K562 (cell line): Measurements from ENCODE around the gene GLI1. TPM values are rescaled to one million over a fixed set of nuclear protein-coding genes. Genes with fewer than 3 reads are reported as not detected.

ENCODE experiments used
- ATAC-seq: fragments of 200-7000 bp; cut with Tn5 transposase; 3 replicates; pipeline ENCODE4 v1.9.1; 2020; ENCODE audit warnings: moderate library complexity
- BruUV-seq: library from RNA; stranded (reverse); fragments of 400-500 nt; replicated peaks from 2 replicates; lab custom pipeline; 2021; lab: Mats Ljungman, UMichigan
- CTCF ChIA-PET: fragments of 300-600 bp; formaldehyde crosslinking; extraction: SDS; loops from one replicate; lab custom pipeline; 2021; ENCODE audit warnings: low intra/inter-chr PET ratio; lab: Yijun Ruan, JAX
- POLR2A ChIA-PET: fragments of 300-600, 350-650 bp; sonication (Branson Sonifier 250); formaldehyde crosslinking; extraction: SDS; loops from one replicate; lab custom pipeline; 2021; ENCODE audit warnings: antibody characterized with exemption, inconsistent platforms; lab: Yijun Ruan, JAX
- DNase-seq, 4 experiments: peaks; one replicate each; pipeline versions ENCODE4 v3.0.0 to v3.0.0-alpha.2; 2011 to 2018; ENCODE audit warnings: low spot score in 3 of 4, mixed read lengths in 3 of 4; ENCODE audit errors: extremely low read depth in 1 of 4
- FAIRE-seq: peaks from 2 replicates; lab custom pipeline; 2011; peaks lifted over from hg19 to GRCh38; lab: Jason Lieb, UNC
- H2AFZ ChIP-seq: 2 replicates; pipeline ENCODE4 v1.6.0; 2011; ENCODE audit warnings: low read depth, low read length, control low read depth, inconsistent platforms
- H3K27ac ChIP-seq: fragments of 200-600 bp; 3 replicates; pipeline ENCODE4 v1.8.0; 2011; ENCODE audit warnings: low read depth, mild to moderate bottlenecking, control low read depth, inconsistent platforms, low read length, moderate library complexity, mixed read lengths; ENCODE audit errors: extremely low read depth
- H3K27me3 ChIP-seq, 2 experiments: fragments of 300-600 bp in 1 of 2; 2 replicates in 1 of 2; 3 replicates in 1 of 2; pipeline versions ENCODE4 v1.6.0 to v1.8.0; 2011; ENCODE audit warnings: inconsistent platforms in 2 of 2, low read length in 2 of 2, mild to moderate bottlenecking in 1 of 2, mixed read lengths in 1 of 2, moderate library complexity in 1 of 2; ENCODE audit not compliant: control insufficient read depth in 2 of 2, insufficient read depth in 2 of 2
- H3K36me3 ChIP-seq: fragments of 300-600 bp; 3 replicates; pipeline ENCODE4 v1.8.0; 2011; ENCODE audit warnings: mild to moderate bottlenecking, low read length, inconsistent platforms; ENCODE audit not compliant: control insufficient read depth, insufficient read depth
- H3K4me1 ChIP-seq, 2 experiments: fragments of 200-600 bp in 1 of 2; replicated peaks in 1 of 2; 2 replicates in 1 of 2; 3 replicates in 1 of 2; pipeline versions ENCODE4 v1.5.1 to v1.8.0; 2011; ENCODE audit warnings: inconsistent platforms in 2 of 2, low read length in 2 of 2, mild to moderate bottlenecking in 1 of 2, mixed read lengths in 1 of 2, moderate library complexity in 1 of 2; ENCODE audit not compliant: control insufficient read depth in 2 of 2, insufficient read depth in 2 of 2
- H3K4me2 ChIP-seq: 2 replicates; pipeline ENCODE4 v1.6.1; 2011; ENCODE audit warnings: low read length, control low read depth, inconsistent platforms, mixed read lengths; ENCODE audit not compliant: insufficient read depth
- H3K4me3 ChIP-seq: fragments of 200-600 bp; sonication (generic), shearing (Covaris generic); 2 replicates; pipeline ENCODE4 v1.5.1; 2016; ENCODE audit warnings: control low read depth, inconsistent platforms
- H3K79me2 ChIP-seq: fragments of 200-600 bp; 3 replicates; pipeline ENCODE4 v1.8.0; 2011; ENCODE audit warnings: low read length, inconsistent platforms; ENCODE audit not compliant: control insufficient read depth, insufficient read depth
- H3K9ac ChIP-seq, 2 experiments: 2 replicates each; pipeline versions ENCODE4 v1.6.0 to v1.6.1; 2011; ENCODE audit warnings: low read depth in 2 of 2, low read length in 2 of 2, control low read depth in 1 of 2, inconsistent platforms in 1 of 2, mild to moderate bottlenecking in 1 of 2, mixed read lengths in 1 of 2; ENCODE audit not compliant: insufficient read depth in 1 of 2
- H3K9me1 ChIP-seq: one replicate; pipeline ENCODE4 v1.6.0; 2011; ENCODE audit warnings: inconsistent platforms, mild to moderate bottlenecking, low read length, moderate library complexity; ENCODE audit not compliant: control insufficient read depth, insufficient read depth
- H3K9me3 ChIP-seq: replicated peaks from 2 replicates; pipeline ENCODE4 v1.5.1; 2011; ENCODE audit warnings: low read depth, low read length, inconsistent platforms; ENCODE audit not compliant: control insufficient read depth, insufficient read depth
- H4K20me1 ChIP-seq: replicated peaks from 2 replicates; pipeline ENCODE4 v1.6.1; 2011; ENCODE audit warnings: low read length, inconsistent platforms, mixed read lengths; ENCODE audit not compliant: control insufficient read depth, insufficient read depth
- CBFA2T3 ChIP-seq: fragments of 450-650 bp; IDR thresholded peaks from 2 replicates; pipeline ENCODE4 v1.6.1; 2017
- CEBPG ChIP-seq, 3 experiments: fragments of 200-800 bp in 1 of 3; sonication (Bioruptor generic) in 1 of 3; sonication (generic) in 1 of 3; formaldehyde crosslinking in 1 of 3; IDR thresholded peaks in 2 of 3; conservative IDR thresholded peaks in 1 of 3; 2 replicates each; pipeline versions ENCODE4 v1.6.1 to v1.8.0; 2016 to 2022; ENCODE audit warnings: missing compliant biosample characterization in 2 of 3, missing genetic modification characterization in 2 of 3, mild to moderate bottlenecking in 1 of 3, missing genetic modification reagents in 1 of 3
- CTCFL ChIP-seq: IDR thresholded peaks from 2 replicates; pipeline ENCODE4 v1.6.1; 2011; ENCODE audit warnings: borderline replicate concordance, low read depth, mild to moderate bottlenecking, moderate library complexity, low read length; ENCODE audit not compliant: insufficient read depth, poor library complexity, severe bottlenecking
- EGR1 ChIP-seq: fragments of 450-650 bp; conservative IDR thresholded peaks from 2 replicates; pipeline ENCODE4 v1.6.1; 2017; ENCODE audit warnings: mild to moderate bottlenecking
- GTF2B ChIP-seq: IDR thresholded peaks from 2 replicates; pipeline ENCODE4 v1.6.1; 2011; ENCODE audit not compliant: insufficient read length; ENCODE audit errors: extremely low read depth
- KDM1A ChIP-seq, 2 experiments: fragments of 450-650 bp; IDR thresholded peaks; 2 replicates each; pipeline ENCODE4 v1.6.1; 2016; ENCODE audit warnings: mild to moderate bottlenecking in 2 of 2
- NR2C1 ChIP-seq, 2 experiments: fragments of 450-650 bp; IDR thresholded peaks; 2 replicates each; pipeline ENCODE4 v1.6.1; 2017; ENCODE audit warnings: mild to moderate bottlenecking in 2 of 2, antibody characterized with exemption in 1 of 2, inconsistent platforms in 1 of 2, missing compliant biosample characterization in 1 of 2, missing genetic modification characterization in 1 of 2
- RBBP5 ChIP-seq: fragments of 200-600 bp; sonication (generic); IDR thresholded peaks from 2 replicates; pipeline ENCODE4 v1.6.1; 2012; ENCODE audit warnings: borderline replicate concordance, mild to moderate bottlenecking, low read length, control low read depth, inconsistent platforms; ENCODE audit not compliant: insufficient read depth, poor library complexity, severe bottlenecking
- ZEB2 ChIP-seq: fragments of 450-650 bp; IDR thresholded peaks from 2 replicates; pipeline ENCODE4 v1.6.1; 2016
- ZFP30 ChIP-seq: fragments of 250-450 bp; sonication (Bioruptor Pico); IDR thresholded peaks from 2 replicates; pipeline ENCODE4 v1.8.0; 2022; ENCODE audit warnings: moderate library complexity, mild to moderate bottlenecking, inconsistent platforms, borderline replicate concordance
- WGBS: fragments of 100-300 bp; shearing (Covaris generic); methylation state at CpG from one replicate; pipeline ENCODE4 v1.1.6; 2016; ENCODE audit warnings: low coverage, mixed read lengths; ENCODE audit not compliant: insufficient coverage; ENCODE audit errors: missing lambda C conversion rate; 5-methylcytosine and 5-hydroxymethylcytosine counted together
- in situ Hi-C: fragments of 300-500 bp; cut with MboI; formaldehyde crosslinking; loops from 4 replicates; pipeline ENCODE4 v1.15.0; 2018; ENCODE audit warnings: inconsistent platforms, mixed read lengths
- intact Hi-C: fragments of 100-400 bp; cut with micrococcal nuclease; formaldehyde crosslinking; loops from 2 replicates; pipeline ENCODE4 v1.14.2; 2022
- polyA plus RNA-seq, 8 experiments: library from polyadenylated mRNA; depleted of rRNA in 4 of 8; stranded (reverse) in 5 of 8; unstranded in 3 of 8; fragments of >200 nt; fragmentation: Nextera tagmentation in 2 of 8; fragmentation: Illumina TruSeq in 1 of 8; extraction: Ambion mirVana in 2 of 8; extraction: Trizol in 1 of 8; gene quantifications; 2 replicates each; pipeline versions ENCODE4 v1.2.1 to v1.2.3, GENCODE V29; 2011 to 2014; ENCODE audit warnings: inconsistent platforms in 1 of 8, missing spikeins in 1 of 8
- total RNA-seq, 7 experiments: library from RNA; depleted of rRNA in 6 of 7; stranded (reverse); fragments of >200 nt in 6 of 7; fragmentation: Illumina TruSeq in 2 of 7; extraction: Trizol in 2 of 7; gene quantifications; 2 replicates each; pipeline versions ENCODE4 v1.2.1 to v1.2.3, GENCODE V29; 2011 to 2021; ENCODE audit warnings: low replicate concordance in 1 of 7
- TF ChIP-seq, protein P1 (sequence below), 2 experiments: fragments of 200-800 bp in 1 of 2; sonication (Bioruptor generic) in 1 of 2; sonication (generic) in 1 of 2; formaldehyde crosslinking in 1 of 2; IDR thresholded peaks in 1 of 2; conservative IDR thresholded peaks in 1 of 2; 2 replicates each; pipeline versions ENCODE4 v1.5.0 to v1.6.1; 2016 to 2020; ENCODE audit warnings: missing compliant biosample characterization in 1 of 2, missing genetic modification characterization in 1 of 2, missing genetic modification reagents in 1 of 2
- TF ChIP-seq, protein P2 (sequence below): conservative IDR thresholded peaks from 2 replicates; pipeline ENCODE4 v1.6.1; 2011; ENCODE audit warnings: low read depth, mild to moderate bottlenecking, low read length; ENCODE audit not compliant: control insufficient read depth
- TF ChIP-seq, protein P3 (sequence below): sonication (generic); formaldehyde crosslinking; IDR thresholded peaks from 2 replicates; pipeline ENCODE4 v1.8.1; 2023; ENCODE audit warnings: mild to moderate bottlenecking, missing genetic modification reagents

Gene GLI1
- total and polyA plus RNA-seq, 9 of the 15 experiments (the other 6 are each of a cell fraction or from before 2014, with no cell fraction given), result 0.24 to 3.7 (median 0.61) TPM

- H3K4me1 ChIP-seq, result peaks cover 32 to 53% of the 10 kb centered on the region in 2 experiments
- no peaks in the 10 kb centered on the region for H3K9me1 ChIP-seq
- H3K36me3 ChIP-seq, result no peaks in the 10 kb centered on the region
- no peak for ATAC-seq
- no peak overlapping the region for H2AFZ ChIP-seq
- FAIRE-seq, result no peak
- in situ Hi-C loops (no loop called here), intact Hi-C loops (no loop called here)
- peaks cover 18% of the 10 kb centered on the region; the same call in 2 of the 3 replicates for H3K79me2 ChIP-seq
- ChIA-PET POLR2A (interaction anchor here (0.7 to 2.3 kb wide), 4 partner anchors 9 to 175 kb away, joined by 3 to 13 read pairs (median 5); no protein-coding TSS in a partner anchor), CTCF (interaction anchor here (0.6 to 1.9 kb wide), 3 partner anchors 195 to 445 kb away, joined by 3 to 8 read pairs (median 7); no protein-coding TSS in a partner anchor)
- H3K4me3 ChIP-seq, result peak overlapping the region; percentile 62
- peak in 2 of 4 experiments; percentile 40 to 63 for DNase-seq
- peak overlapping the region; percentile 50 for H3K4me2 ChIP-seq
- no peaks in the 10 kb centered on the region for H4K20me1 ChIP-seq
- H3K27me3 ChIP-seq, result 0 out of 5 replicates have a peak, but pooled peaks cover 0 to 6% of the 10 kb centered on the region in 2 experiments
- no peak overlapping the region for H3K27ac ChIP-seq
- 6% methylated on average over 5 of the region's 6 CpGs for WGBS
- BruUV-seq, result no TSS peak
- peak overlapping the region in 1 of 2 experiments; percentile 77; a peak in 1 of 4 replicates for H3K9ac ChIP-seq
- H3K9me3 ChIP-seq, result no peaks in the 10 kb centered on the region
- no peak for TF ChIP-seq CTCFL
- TF ChIP-seq ZEB2, result 0 out of 2 replicates have a peak, but pooled peaks have one; percentile 42
- TF ChIP-seq NR2C1 (IDR thresholded peaks at IDR 0.05), result peak; percentile 39; the same call in 1 of the 2 replicates
- no peak for TF ChIP-seq NR2C1 (tag; IDR thresholded peaks at IDR 0.05)
- TF ChIP-seq, protein P1, sequence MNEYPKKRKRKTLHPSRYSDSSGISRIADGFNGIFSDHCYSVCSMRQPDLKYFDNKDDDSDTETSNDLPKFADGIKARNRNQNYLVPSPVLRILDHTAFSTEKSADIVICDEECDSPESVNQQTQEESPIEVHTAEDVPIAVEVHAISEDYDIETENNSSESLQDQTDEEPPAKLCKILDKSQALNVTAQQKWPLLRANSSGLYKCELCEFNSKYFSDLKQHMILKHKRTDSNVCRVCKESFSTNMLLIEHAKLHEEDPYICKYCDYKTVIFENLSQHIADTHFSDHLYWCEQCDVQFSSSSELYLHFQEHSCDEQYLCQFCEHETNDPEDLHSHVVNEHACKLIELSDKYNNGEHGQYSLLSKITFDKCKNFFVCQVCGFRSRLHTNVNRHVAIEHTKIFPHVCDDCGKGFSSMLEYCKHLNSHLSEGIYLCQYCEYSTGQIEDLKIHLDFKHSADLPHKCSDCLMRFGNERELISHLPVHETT (CRISPR knock-in tag; conservative IDR thresholded peaks at IDR 0.05 in 1 of 2, IDR thresholded peaks at IDR 0.05 in 1 of 2), result no peak
- no peak for TF ChIP-seq CEBPG (CRISPR knock-in tag; IDR thresholded peaks at IDR 0.05)
- TF ChIP-seq CEBPG (tag; conservative IDR thresholded peaks at IDR 0.05 in 1 of 2, IDR thresholded peaks at IDR 0.05 in 1 of 2), result no peak
- TF ChIP-seq RBBP5, result peak; percentile 30
- 0 out of 2 replicates have a peak, but pooled peaks have one; percentile 11 for TF ChIP-seq CBFA2T3
- no peak for TF ChIP-seq KDM1A (IDR thresholded peaks at IDR 0.05)
- no peak for TF ChIP-seq GTF2B
- TF ChIP-seq, protein P2, sequence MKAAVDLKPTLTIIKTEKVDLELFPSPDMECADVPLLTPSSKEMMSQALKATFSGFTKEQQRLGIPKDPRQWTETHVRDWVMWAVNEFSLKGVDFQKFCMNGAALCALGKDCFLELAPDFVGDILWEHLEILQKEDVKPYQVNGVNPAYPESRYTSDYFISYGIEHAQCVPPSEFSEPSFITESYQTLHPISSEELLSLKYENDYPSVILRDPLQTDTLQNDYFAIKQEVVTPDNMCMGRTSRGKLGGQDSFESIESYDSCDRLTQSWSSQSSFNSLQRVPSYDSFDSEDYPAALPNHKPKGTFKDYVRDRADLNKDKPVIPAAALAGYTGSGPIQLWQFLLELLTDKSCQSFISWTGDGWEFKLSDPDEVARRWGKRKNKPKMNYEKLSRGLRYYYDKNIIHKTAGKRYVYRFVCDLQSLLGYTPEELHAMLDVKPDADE, result no peak
- TF ChIP-seq, protein P3, sequence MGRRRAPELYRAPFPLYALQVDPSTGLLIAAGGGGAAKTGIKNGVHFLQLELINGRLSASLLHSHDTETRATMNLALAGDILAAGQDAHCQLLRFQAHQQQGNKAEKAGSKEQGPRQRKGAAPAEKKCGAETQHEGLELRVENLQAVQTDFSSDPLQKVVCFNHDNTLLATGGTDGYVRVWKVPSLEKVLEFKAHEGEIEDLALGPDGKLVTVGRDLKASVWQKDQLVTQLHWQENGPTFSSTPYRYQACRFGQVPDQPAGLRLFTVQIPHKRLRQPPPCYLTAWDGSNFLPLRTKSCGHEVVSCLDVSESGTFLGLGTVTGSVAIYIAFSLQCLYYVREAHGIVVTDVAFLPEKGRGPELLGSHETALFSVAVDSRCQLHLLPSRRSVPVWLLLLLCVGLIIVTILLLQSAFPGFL, result no peak
- no peak for TF ChIP-seq ZFP30 (CRISPR knock-in tag)
- 0 out of 2 replicates have a peak, but pooled peaks have one; percentile 21 for TF ChIP-seq EGR1
Observed at GRCh38 chr12:57460468-57460784, 841 bp downstream of the GLI1 start.
